ENCODE data around the gene ATP5PF. TPM values are rescaled to one million over a fixed set of nuclear protein-coding genes. Genes with fewer than 3 reads are reported as not detected.
A peak's percentile ranks its signal among the peaks of the same experiment; 100 is the strongest.

ATP5PF gene
- total RNA-seq, 6 experiments from 2014 or later: 144 to 166 (median 161) TPM

DNA sequence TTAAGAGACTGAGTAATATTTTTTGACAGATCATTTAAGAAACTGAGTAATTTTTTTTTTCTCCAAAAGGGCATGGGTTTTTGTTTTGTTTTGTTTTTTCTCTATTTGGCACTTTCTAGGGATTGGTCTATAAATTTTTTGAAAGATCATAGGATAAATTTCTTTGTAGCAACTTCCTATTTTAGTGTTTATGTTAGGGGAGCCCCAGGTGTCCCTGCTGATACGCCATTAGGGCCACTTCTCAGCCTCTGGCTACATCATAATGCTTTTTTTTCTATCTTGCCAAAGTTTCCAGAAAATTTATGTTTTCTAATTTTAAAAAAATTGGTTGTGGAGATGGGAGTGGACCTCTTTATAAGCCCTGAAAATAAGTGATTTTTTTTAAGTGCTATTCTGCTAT lies 2.7 kb upstream of the ATP5PF start:
- Mint-ChIP-seq H3K36me3 (ENCODE audit: low read depth) (peaks cover 14% of the 10 kb centered on the region; the same call in 1 of the 2 replicates), H3K4me3 (peak overlapping the region; percentile 100), H3K27me3 (ENCODE audit: insufficient read depth) (peaks cover 4% of the 10 kb centered on the region; the same call in 1 of the 2 replicates), H3K4me1 (ENCODE audit: low read depth) (peaks cover 29% of the 10 kb centered on the region), H3K9me3 (no peaks in the 10 kb centered on the region), H3K27ac (no peak overlapping the region)
- DNase-seq: no peak
- TF ChIP-seq, protein P1, sequence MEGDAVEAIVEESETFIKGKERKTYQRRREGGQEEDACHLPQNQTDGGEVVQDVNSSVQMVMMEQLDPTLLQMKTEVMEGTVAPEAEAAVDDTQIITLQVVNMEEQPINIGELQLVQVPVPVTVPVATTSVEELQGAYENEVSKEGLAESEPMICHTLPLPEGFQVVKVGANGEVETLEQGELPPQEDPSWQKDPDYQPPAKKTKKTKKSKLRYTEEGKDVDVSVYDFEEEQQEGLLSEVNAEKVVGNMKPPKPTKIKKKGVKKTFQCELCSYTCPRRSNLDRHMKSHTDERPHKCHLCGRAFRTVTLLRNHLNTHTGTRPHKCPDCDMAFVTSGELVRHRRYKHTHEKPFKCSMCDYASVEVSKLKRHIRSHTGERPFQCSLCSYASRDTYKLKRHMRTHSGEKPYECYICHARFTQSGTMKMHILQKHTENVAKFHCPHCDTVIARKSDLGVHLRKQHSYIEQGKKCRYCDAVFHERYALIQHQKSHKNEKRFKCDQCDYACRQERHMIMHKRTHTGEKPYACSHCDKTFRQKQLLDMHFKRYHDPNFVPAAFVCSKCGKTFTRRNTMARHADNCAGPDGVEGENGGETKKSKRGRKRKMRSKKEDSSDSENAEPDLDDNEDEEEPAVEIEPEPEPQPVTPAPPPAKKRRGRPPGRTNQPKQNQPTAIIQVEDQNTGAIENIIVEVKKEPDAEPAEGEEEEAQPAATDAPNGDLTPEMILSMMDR (IDR thresholded peaks at IDR 0.05): no peak

DNA sequence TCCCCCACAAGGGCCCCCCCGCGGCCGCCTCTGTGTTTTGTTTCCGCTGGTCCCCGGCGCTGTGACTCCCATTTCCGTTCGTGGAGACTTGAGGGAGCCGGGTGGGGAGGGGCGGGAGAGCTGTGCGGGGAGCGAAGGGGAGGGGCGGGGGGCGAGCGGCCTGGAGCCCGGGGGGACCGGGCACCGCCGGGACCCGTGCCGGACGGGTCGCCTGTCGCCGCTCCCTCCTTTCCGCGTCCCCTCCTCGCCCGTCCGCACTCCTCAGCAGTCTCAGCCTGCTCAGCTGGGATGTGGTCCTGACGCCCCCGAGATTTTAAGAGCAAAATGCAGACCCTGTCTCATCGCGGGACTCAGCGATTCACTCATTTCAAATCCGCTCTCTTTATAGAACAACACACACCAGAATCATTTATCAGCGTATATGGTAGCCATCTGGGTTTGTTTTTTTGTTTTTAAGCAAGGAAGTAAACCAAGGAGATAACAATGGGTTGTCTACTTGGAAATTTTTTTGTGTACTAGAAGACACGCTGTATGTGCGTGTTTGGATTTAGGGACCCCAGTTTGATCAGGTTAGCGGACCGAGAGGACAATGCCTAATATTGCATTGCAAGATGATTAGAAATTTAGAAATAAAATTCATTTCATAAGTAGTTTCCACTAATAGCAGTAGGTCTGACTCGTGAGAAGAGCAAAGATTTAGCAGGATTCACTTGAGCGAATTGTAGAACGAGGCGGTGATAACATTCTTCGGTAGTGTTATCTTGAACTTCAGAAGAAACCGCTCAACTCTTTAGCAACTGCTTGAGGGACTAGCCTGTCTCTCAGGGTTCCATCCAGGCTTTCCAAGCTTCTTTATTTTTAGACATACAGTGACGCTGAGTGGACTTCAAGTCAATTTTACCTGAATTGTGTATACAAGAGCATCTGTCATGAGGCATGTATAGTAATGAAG lies 1.2 kb upstream of the ATP5PF start:
- Mint-ChIP-seq H3K4me1 (ENCODE audit: low read depth) (peaks cover 35% of the 10 kb centered on the region), H3K4me3 (peak overlapping the region; percentile 100), H3K27me3 (ENCODE audit: insufficient read depth) (peaks cover 4% of the 10 kb centered on the region; the same call in 1 of the 2 replicates), H3K27ac (peak overlapping the region; percentile 97), H3K36me3 (ENCODE audit: low read depth) (peaks cover 18% of the 10 kb centered on the region; the same call in 1 of the 2 replicates), H3K9me3 (no peaks in the 10 kb centered on the region)
- TF ChIP-seq, protein P1 (IDR thresholded peaks at IDR 0.05): no peak
- peak; percentile 67 for DNase-seq

GRCh38 chr21:25734654-25734903 lies 125 bp downstream of the ATP5PF start:
- peaks cover 18% of the 10 kb centered on the region; the same call in 1 of the 2 replicates for H3K36me3 Mint-ChIP-seq (ENCODE audit: low read depth)
- H3K4me1 Mint-ChIP-seq (ENCODE audit: low read depth): peaks cover 35% of the 10 kb centered on the region
- no peak for DNase-seq
- H3K27me3 Mint-ChIP-seq (ENCODE audit: insufficient read depth): peaks cover 4% of the 10 kb centered on the region; the same call in 1 of the 2 replicates
- H3K9me3 Mint-ChIP-seq: no peaks in the 10 kb centered on the region
- peak overlapping the region; percentile 100 for H3K4me3 Mint-ChIP-seq
- TF ChIP-seq, protein P1 (IDR thresholded peaks at IDR 0.05): no peak
- H3K27ac Mint-ChIP-seq: peak overlapping the region; percentile 100

GRCh38 chr21:25733859-25734653 lies 648 bp downstream of the ATP5PF start:
- Mint-ChIP-seq H3K9me3 (no peaks in the 10 kb centered on the region), H3K4me3 (peak overlapping the region; percentile 100), H3K27me3 (ENCODE audit: insufficient read depth) (peaks cover 4% of the 10 kb centered on the region; the same call in 1 of the 2 replicates), H3K36me3 (ENCODE audit: low read depth) (peaks cover 18% of the 10 kb centered on the region; the same call in 1 of the 2 replicates), H3K4me1 (ENCODE audit: low read depth) (peaks cover 35% of the 10 kb centered on the region), H3K27ac (peak overlapping the region; percentile 100)
- TF ChIP-seq, protein P1 (IDR thresholded peaks at IDR 0.05): no peak
- peak; percentile 15 for DNase-seq

DNA sequence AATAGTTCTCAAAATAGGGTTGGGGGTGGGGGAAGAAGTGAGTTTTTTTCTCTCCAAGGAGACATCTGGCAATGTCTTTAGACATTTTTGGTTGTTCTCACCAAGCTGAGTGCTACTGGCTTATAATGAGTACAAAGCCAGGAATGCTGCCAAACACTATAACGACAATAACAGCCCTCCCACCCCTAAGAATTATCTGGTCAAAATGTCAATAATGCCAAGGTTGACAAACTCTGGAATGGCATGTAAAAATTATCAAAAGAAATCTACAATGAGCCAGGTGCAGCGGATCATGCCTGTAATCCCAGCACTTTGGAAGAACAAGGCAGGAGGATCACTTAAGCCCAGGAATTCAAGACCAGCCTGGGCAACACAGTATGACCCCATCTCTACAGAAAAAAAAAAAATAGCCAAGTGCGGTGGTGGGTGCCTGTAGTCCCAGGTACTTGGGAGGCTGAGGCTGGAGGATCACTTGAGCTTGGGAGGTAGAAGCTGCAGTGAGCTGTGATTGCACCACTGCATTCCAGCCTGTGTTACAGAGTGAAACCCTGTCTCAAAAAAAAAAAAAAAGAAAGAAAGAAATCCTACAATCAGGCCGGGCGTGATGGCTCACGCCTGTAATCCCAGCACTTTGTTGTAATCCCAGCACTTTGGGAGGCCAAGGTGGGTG lies 2.5 kb downstream of the ATP5PF start:
- TF ChIP-seq, protein P1 (IDR thresholded peaks at IDR 0.05): no peak
- Mint-ChIP-seq H3K27me3 (ENCODE audit: insufficient read depth) (peaks cover 4% of the 10 kb centered on the region; the same call in 1 of the 2 replicates), H3K4me1 (ENCODE audit: low read depth) (peaks cover 33% of the 10 kb centered on the region), H3K9me3 (no peaks in the 10 kb centered on the region), H3K4me3 (no peak overlapping the region), H3K36me3 (ENCODE audit: low read depth) (peaks cover 29% of the 10 kb centered on the region; the same call in 1 of the 2 replicates), H3K27ac (no peak overlapping the region)
- no peak for DNase-seq
